Measurements from ENCODE around the gene IFI27L1. TPM values are rescaled to one million over a fixed set of nuclear protein-coding genes. Genes with fewer than 3 reads are reported as not detected.

IFI27L1 gene
- total and polyA plus RNA-seq, 2 experiments from 2014 or later: 9.7 to 28.6 TPM

- no peak overlapping the region for H3K4me3 ChIP-seq
- peaks cover 11% of the 10 kb centered on the region; the same call in 1 of the 2 replicates for H3K4me1 ChIP-seq (ENCODE audit: insufficient read depth)
- no peak overlapping the region for H3K4me3 Mint-ChIP-seq
- H3K79me2 ChIP-seq (replicated peaks; ENCODE audit: insufficient read depth): no peaks in the 10 kb centered on the region
- no peak for ATAC-seq
- no peaks in the 10 kb centered on the region for H3K27me3 ChIP-seq (ENCODE audit: insufficient read depth)
- no peak for DNase-seq (ENCODE audit: low spot score)
- no peaks in the 10 kb centered on the region for H3K36me3 ChIP-seq (ENCODE audit: insufficient read depth)
- H2AFZ ChIP-seq: no peak overlapping the region
- no peaks in the 10 kb centered on the region; the same call in 2 of the 3 replicates for H3K36me3 Mint-ChIP-seq (ENCODE audit: low read depth)
- H3K4me1 Mint-ChIP-seq: peaks cover 8% of the 10 kb centered on the region
- H3K27me3 Mint-ChIP-seq (ENCODE audit: insufficient read depth, low read depth, poor library complexity): peaks cover 5% of the 10 kb centered on the region
- H4K20me1 ChIP-seq (replicated peaks; ENCODE audit: insufficient read depth): no peaks in the 10 kb centered on the region
- no peak for TF ChIP-seq CREB1 (CRISPR knock-in tag; IDR thresholded peaks at IDR 0.05; ENCODE audit: low read depth)
- no peak for TF ChIP-seq EZH2 (IDR thresholded peaks at IDR 0.05; ENCODE audit: low read depth, unreplicated experiment)
- TF ChIP-seq JUNB (IDR thresholded peaks at IDR 0.05; ENCODE audit: unreplicated experiment): no peak
- TF ChIP-seq, protein P1, sequence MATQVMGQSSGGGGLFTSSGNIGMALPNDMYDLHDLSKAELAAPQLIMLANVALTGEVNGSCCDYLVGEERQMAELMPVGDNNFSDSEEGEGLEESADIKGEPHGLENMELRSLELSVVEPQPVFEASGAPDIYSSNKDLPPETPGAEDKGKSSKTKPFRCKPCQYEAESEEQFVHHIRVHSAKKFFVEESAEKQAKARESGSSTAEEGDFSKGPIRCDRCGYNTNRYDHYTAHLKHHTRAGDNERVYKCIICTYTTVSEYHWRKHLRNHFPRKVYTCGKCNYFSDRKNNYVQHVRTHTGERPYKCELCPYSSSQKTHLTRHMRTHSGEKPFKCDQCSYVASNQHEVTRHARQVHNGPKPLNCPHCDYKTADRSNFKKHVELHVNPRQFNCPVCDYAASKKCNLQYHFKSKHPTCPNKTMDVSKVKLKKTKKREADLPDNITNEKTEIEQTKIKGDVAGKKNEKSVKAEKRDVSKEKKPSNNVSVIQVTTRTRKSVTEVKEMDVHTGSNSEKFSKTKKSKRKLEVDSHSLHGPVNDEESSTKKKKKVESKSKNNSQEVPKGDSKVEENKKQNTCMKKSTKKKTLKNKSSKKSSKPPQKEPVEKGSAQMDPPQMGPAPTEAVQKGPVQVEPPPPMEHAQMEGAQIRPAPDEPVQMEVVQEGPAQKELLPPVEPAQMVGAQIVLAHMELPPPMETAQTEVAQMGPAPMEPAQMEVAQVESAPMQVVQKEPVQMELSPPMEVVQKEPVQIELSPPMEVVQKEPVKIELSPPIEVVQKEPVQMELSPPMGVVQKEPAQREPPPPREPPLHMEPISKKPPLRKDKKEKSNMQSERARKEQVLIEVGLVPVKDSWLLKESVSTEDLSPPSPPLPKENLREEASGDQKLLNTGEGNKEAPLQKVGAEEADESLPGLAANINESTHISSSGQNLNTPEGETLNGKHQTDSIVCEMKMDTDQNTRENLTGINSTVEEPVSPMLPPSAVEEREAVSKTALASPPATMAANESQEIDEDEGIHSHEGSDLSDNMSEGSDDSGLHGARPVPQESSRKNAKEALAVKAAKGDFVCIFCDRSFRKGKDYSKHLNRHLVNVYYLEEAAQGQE (IDR thresholded peaks at IDR 0.05; ENCODE audit: unreplicated experiment): no peak
- TF ChIP-seq NANOG (IDR thresholded peaks at IDR 0.05; ENCODE audit: borderline replicate concordance): no peak
- TF ChIP-seq STAT1 (IDR thresholded peaks at IDR 0.05; ENCODE audit: unreplicated experiment): no peak
- TF ChIP-seq POLR2AphosphoS5 (IDR thresholded peaks at IDR 0.05; ENCODE audit: low read depth): no peak
- no peak for TF ChIP-seq ETS1 (IDR thresholded peaks at IDR 0.05)
- no peak for TF ChIP-seq ZNF114 (CRISPR knock-in tag; IDR thresholded peaks at IDR 0.05)
- TF ChIP-seq ZNF331 (CRISPR knock-in tag; IDR thresholded peaks at IDR 0.05; ENCODE audit: low read depth): no peak
- TF ChIP-seq, protein P2, sequence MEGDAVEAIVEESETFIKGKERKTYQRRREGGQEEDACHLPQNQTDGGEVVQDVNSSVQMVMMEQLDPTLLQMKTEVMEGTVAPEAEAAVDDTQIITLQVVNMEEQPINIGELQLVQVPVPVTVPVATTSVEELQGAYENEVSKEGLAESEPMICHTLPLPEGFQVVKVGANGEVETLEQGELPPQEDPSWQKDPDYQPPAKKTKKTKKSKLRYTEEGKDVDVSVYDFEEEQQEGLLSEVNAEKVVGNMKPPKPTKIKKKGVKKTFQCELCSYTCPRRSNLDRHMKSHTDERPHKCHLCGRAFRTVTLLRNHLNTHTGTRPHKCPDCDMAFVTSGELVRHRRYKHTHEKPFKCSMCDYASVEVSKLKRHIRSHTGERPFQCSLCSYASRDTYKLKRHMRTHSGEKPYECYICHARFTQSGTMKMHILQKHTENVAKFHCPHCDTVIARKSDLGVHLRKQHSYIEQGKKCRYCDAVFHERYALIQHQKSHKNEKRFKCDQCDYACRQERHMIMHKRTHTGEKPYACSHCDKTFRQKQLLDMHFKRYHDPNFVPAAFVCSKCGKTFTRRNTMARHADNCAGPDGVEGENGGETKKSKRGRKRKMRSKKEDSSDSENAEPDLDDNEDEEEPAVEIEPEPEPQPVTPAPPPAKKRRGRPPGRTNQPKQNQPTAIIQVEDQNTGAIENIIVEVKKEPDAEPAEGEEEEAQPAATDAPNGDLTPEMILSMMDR (conservative IDR thresholded peaks at IDR 0.05; ENCODE audit: low read depth in 2 of 2): no peak
- TF ChIP-seq, protein P3, sequence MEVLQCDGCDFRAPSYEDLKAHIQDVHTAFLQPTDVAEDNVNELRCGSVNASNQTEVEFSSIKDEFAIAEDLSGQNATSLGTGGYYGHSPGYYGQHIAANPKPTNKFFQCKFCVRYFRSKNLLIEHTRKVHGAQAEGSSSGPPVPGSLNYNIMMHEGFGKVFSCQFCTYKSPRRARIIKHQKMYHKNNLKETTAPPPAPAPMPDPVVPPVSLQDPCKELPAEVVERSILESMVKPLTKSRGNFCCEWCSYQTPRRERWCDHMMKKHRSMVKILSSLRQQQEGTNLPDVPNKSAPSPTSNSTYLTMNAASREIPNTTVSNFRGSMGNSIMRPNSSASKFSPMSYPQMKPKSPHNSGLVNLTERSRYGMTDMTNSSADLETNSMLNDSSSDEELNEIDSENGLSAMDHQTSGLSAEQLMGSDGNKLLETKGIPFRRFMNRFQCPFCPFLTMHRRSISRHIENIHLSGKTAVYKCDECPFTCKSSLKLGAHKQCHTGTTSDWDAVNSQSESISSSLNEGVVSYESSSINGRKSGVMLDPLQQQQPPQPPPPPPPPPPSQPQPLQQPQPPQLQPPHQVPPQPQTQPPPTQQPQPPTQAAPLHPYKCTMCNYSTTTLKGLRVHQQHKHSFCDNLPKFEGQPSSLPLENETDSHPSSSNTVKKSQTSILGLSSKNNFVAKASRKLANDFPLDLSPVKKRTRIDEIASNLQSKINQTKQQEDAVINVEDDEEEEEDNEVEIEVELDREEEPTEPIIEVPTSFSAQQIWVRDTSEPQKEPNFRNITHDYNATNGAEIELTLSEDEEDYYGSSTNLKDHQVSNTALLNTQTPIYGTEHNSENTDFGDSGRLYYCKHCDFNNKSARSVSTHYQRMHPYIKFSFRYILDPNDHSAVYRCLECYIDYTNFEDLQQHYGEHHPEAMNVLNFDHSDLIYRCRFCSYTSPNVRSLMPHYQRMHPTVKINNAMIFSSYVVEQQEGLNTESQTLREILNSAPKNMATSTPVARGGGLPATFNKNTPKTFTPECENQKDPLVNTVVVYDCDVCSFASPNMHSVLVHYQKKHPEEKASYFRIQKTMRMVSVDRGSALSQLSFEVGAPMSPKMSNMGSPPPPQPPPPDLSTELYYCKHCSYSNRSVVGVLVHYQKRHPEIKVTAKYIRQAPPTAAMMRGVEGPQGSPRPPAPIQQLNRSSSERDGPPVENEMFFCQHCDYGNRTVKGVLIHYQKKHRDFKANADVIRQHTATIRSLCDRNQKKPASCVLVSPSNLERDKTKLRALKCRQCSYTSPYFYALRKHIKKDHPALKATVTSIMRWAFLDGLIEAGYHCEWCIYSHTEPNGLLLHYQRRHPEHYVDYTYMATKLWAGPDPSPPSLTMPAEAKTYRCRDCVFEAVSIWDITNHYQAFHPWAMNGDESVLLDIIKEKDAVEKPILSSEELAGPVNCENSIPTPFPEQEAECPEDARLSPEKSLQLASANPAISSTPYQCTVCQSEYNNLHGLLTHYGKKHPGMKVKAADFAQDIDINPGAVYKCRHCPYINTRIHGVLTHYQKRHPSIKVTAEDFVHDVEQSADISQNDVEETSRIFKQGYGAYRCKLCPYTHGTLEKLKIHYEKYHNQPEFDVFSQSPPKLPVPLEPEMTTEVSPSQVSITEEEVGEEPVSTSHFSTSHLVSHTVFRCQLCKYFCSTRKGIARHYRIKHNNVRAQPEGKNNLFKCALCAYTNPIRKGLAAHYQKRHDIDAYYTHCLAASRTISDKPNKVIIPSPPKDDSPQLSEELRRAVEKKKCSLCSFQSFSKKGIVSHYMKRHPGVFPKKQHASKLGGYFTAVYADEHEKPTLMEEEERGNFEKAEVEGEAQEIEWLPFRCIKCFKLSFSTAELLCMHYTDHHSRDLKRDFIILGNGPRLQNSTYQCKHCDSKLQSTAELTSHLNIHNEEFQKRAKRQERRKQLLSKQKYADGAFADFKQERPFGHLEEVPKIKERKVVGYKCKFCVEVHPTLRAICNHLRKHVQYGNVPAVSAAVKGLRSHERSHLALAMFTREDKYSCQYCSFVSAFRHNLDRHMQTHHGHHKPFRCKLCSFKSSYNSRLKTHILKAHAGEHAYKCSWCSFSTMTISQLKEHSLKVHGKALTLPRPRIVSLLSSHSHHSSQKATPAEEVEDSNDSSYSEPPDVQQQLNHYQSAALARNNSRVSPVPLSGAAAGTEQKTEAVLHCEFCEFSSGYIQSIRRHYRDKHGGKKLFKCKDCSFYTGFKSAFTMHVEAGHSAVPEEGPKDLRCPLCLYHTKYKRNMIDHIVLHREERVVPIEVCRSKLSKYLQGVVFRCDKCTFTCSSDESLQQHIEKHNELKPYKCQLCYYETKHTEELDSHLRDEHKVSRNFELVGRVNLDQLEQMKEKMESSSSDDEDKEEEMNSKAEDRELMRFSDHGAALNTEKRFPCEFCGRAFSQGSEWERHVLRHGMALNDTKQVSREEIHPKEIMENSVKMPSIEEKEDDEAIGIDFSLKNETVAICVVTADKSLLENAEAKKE (CRISPR knock-in tag; IDR thresholded peaks at IDR 0.05): no peak
- TF ChIP-seq EZH2phosphoT487 (IDR thresholded peaks at IDR 0.05; ENCODE audit: unreplicated experiment): no peak
- no peaks in the 10 kb centered on the region for H3K9me2 ChIP-seq (ENCODE audit: insufficient read depth)
- H3K9me3 Mint-ChIP-seq: peaks cover 4% of the 10 kb centered on the region; the same call in 1 of the 3 replicates
- H3K4me2 ChIP-seq: no peak overlapping the region
- H3K27ac ChIP-seq (ENCODE audit: low read depth): no peak overlapping the region
- H3F3A ChIP-seq (replicated peaks; ENCODE audit: low read depth): no peaks in the 10 kb centered on the region
- no peak overlapping the region for H3K27ac Mint-ChIP-seq
Measured at GRCh38 chr14:94126800-94127199, 45.7 kb downstream of the IFI27L1 start.

All from GM23338 (cell line).